Measurements from ENCODE around the gene ATXN7L3. TPM values are rescaled to one million over a fixed set of nuclear protein-coding genes. Genes with fewer than 3 reads are reported as not detected.
"Not testable (repeated sequence)": the region's sequence is repeated elsewhere in the genome, so short reads cannot be mapped to it uniquely, and the experiment has no call there.

The ATXN7L3 gene
- total RNA-seq, 1 donor from 2014 or later = 32.4 TPM

- no peaks in the 10 kb centered on the region for H3K27me3 ChIP-seq (ENCODE audit: control insufficient read depth, insufficient read depth, low read length)
- H3K36me3 ChIP-seq (ENCODE audit: control insufficient read depth, insufficient read depth, low read length) = no peaks in the 10 kb centered on the region
- FAIRE-seq = no peak
- DNase-seq (ENCODE audit: low read depth) = peak; percentile 28
- TF ChIP-seq, protein P1, sequence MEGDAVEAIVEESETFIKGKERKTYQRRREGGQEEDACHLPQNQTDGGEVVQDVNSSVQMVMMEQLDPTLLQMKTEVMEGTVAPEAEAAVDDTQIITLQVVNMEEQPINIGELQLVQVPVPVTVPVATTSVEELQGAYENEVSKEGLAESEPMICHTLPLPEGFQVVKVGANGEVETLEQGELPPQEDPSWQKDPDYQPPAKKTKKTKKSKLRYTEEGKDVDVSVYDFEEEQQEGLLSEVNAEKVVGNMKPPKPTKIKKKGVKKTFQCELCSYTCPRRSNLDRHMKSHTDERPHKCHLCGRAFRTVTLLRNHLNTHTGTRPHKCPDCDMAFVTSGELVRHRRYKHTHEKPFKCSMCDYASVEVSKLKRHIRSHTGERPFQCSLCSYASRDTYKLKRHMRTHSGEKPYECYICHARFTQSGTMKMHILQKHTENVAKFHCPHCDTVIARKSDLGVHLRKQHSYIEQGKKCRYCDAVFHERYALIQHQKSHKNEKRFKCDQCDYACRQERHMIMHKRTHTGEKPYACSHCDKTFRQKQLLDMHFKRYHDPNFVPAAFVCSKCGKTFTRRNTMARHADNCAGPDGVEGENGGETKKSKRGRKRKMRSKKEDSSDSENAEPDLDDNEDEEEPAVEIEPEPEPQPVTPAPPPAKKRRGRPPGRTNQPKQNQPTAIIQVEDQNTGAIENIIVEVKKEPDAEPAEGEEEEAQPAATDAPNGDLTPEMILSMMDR (IDR thresholded peaks at IDR 0.05; ENCODE audit: insufficient read depth, low read length, severe bottlenecking) = no peak
- H3K4me3 ChIP-seq (ENCODE audit: low read depth, low read length) = no peak overlapping the region
Measured at GRCh38 chr17:44144966-44145739, 54.5 kb downstream of the ATXN7L3 start.

DNA sequence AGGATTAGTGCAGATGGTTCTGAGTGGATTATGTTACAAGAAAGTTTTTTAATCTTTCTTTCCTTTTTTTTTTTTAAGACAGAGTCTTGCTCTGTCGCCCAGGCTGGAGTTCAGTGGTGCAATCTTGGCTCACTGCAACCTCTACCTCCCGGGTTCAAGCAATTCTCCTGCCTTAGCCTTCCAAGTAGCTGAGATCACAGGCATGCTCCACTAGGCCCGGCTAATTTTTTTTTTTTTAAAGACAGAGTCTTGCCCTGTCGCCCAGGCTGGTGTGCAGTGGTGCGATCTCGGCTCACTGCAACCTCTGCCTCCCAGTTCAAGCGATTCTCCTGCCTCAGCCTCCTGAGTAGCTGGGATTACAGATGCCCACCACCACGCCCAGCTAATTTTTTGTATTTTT is 55.8 kb downstream of the ATXN7L3 start:
- FAIRE-seq; H3K27me3 ChIP-seq (ENCODE audit: control insufficient read depth, insufficient read depth, low read length); DNase-seq (ENCODE audit: low read depth); H3K4me3 ChIP-seq (ENCODE audit: low read depth, low read length); H3K36me3 ChIP-seq (ENCODE audit: control insufficient read depth, insufficient read depth, low read length): not testable (repeated sequence)

Other genes starting within 250 kb of the ATXN7L3 start
- 0.26 and 0.79 TPM in 2 replicates for gene PYY, start 245.9 kb downstream of the ATXN7L3 start, total RNA-seq
- gene NAGS, start 195.3 kb downstream of the ATXN7L3 start, total RNA-seq = 17.8 and 25.3 TPM in 2 replicates
- 64.3 and 85.6 TPM in 2 replicates for gene TMEM101, start 184.9 kb downstream of the ATXN7L3 start, total RNA-seq
- gene LSM12, start 133.2 kb downstream of the ATXN7L3 start, total RNA-seq = 18.9 and 20.3 TPM in 2 replicates
- gene G6PC3, start 129.1 kb downstream of the ATXN7L3 start, total RNA-seq = 7.6 and 9.2 TPM in 2 replicates
- 18.4 TPM in 2 replicates for gene HDAC5, start 76.2 kb downstream of the ATXN7L3 start, total RNA-seq
- gene HROB, start 58.0 kb downstream of the ATXN7L3 start, total RNA-seq = 0.26 and 0.64 TPM in 2 replicates
- not detected in 2 replicates for gene ASB16, start 29.2 kb downstream of the ATXN7L3 start, total RNA-seq
- 20.3 and 25.6 TPM in 2 replicates for gene TMUB2, start 12.9 kb downstream of the ATXN7L3 start, total RNA-seq
- 22.9 and 36.1 TPM in 2 replicates for gene UBTF, start 19.8 kb upstream of the ATXN7L3 start, total RNA-seq
- gene SLC4A1, start 68.3 kb upstream of the ATXN7L3 start, total RNA-seq = not detected in 2 replicates
- 0.26 and 3.1 TPM in 2 replicates for gene RUNDC3A, start 108.7 kb upstream of the ATXN7L3 start, total RNA-seq
- gene SLC25A39, start 124.9 kb upstream of the ATXN7L3 start, total RNA-seq = 83.7 and 113 TPM in 2 replicates
- gene GRN, start 145.4 kb upstream of the ATXN7L3 start, total RNA-seq = 200 and 513 TPM in 2 replicates
- 0.53 and 0.90 TPM in 2 replicates for gene FAM171A2, start 164.0 kb upstream of the ATXN7L3 start, total RNA-seq
- gene ITGA2B, start 189.8 kb upstream of the ATXN7L3 start, total RNA-seq = under 0.01 TPM in 1 of 2 replicates, not detected in the other

Data from bronchial epithelial cell (primary cell).